Muscle layer of colon (tissue), 2 donors: ENCODE data around the gene TRPV4.

Source experiments
- H3K27ac ChIP-seq: one replicate; pipeline ENCODE4 v1.7.0; 2013; ENCODE audit warnings: low read depth, mild to moderate bottlenecking, low read length, moderate library complexity
- H3K27me3 ChIP-seq, 2 donors: one replicate each; pipeline ENCODE4 v1.7.0; 2013; ENCODE audit warnings: low read length in 2 of 2, mild to moderate bottlenecking in 2 of 2; ENCODE audit not compliant: insufficient read depth in 2 of 2, control insufficient read depth in 1 of 2
- H3K36me3 ChIP-seq: one replicate; pipeline ENCODE4 v1.7.0; 2013; ENCODE audit warnings: mild to moderate bottlenecking, low read length; ENCODE audit not compliant: insufficient read depth
- H3K4me1 ChIP-seq: one replicate; pipeline ENCODE4 v1.7.0; 2013; ENCODE audit warnings: mild to moderate bottlenecking, low read length; ENCODE audit not compliant: insufficient read depth
- H3K4me3 ChIP-seq, 2 donors: one replicate each; pipeline ENCODE4 v1.7.0; 2013; ENCODE audit warnings: low read length in 2 of 2, low read depth in 1 of 2, mild to moderate bottlenecking in 1 of 2, moderate library complexity in 1 of 2
- H3K9ac ChIP-seq: one replicate; pipeline ENCODE4 v1.7.0; 2013; ENCODE audit warnings: low read length
- H3K9me3 ChIP-seq: one replicate; pipeline ENCODE4 v1.7.0; 2013; ENCODE audit warnings: mild to moderate bottlenecking, low read length
- donor health status: abdominal sarcoma.
- donor health status: Adenocarcinoma of cecum.

The TRPV4 gene

GRCh38 chr12:109782326-109782703, 50.9 kb downstream of the TRPV4 start:
- Histone ChIP-seq H3K27ac (no peak overlapping the region), H3K4me1 (no peaks in the 10 kb centered on the region), H3K27me3 (no peaks in the 10 kb centered on the region), H3K36me3 (no peaks in the 10 kb centered on the region), H3K4me3 (no peak overlapping the region), H3K9me3 (no peaks in the 10 kb centered on the region), H3K9ac (no peak overlapping the region)

DNA sequence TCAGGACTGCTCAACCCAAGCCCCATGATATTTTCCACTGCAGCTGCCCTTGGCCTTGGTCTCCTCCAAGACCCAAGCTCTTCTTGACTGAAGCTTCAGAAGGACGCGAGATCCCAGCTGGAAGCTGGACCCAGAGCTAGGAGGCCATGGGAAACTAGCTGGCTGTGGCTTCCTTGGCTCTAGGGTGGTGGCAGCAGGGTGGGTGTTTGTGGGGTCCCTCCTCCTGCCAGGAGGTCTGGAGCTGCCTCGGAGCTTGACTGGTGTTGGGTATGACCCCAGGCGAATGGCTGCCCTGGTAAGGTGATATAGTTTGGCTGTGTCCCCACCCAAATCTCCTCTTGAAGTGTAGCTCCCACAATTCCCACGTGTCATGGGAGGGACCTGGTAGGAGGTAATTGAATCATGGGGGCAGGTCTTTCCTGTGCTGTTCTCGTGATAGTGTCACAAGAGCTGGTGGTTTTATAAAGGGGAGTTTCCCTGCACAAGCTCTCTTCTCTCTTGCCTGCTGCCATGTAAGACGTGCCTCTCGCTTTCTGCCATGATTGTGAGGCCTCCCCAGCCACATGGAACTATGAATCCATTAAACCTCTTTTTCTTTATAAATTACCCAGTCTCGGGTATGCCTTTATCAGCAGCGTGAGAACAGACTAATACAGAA, 51.4 kb downstream of the TRPV4 start:
- no peaks in the 10 kb centered on the region for H3K4me1 ChIP-seq
- H3K9ac ChIP-seq, result no peak overlapping the region
- H3K4me3 ChIP-seq, result no peak overlapping the region
- H3K36me3 ChIP-seq, result no peaks in the 10 kb centered on the region
- no peak overlapping the region for H3K27ac ChIP-seq
- no peaks in the 10 kb centered on the region for H3K9me3 ChIP-seq
- H3K27me3 ChIP-seq, result no peaks in the 10 kb centered on the region

GRCh38 chr12:109779382-109779781, 53.8 kb downstream of the TRPV4 start:
- H3K36me3 ChIP-seq, result no peaks in the 10 kb centered on the region
- H3K4me3 ChIP-seq, result no peak overlapping the region
- H3K27me3 ChIP-seq, result no peaks in the 10 kb centered on the region
- no peaks in the 10 kb centered on the region for H3K4me1 ChIP-seq
- no peak overlapping the region for H3K9ac ChIP-seq
- no peaks in the 10 kb centered on the region for H3K9me3 ChIP-seq
- no peak overlapping the region for H3K27ac ChIP-seq

DNA sequence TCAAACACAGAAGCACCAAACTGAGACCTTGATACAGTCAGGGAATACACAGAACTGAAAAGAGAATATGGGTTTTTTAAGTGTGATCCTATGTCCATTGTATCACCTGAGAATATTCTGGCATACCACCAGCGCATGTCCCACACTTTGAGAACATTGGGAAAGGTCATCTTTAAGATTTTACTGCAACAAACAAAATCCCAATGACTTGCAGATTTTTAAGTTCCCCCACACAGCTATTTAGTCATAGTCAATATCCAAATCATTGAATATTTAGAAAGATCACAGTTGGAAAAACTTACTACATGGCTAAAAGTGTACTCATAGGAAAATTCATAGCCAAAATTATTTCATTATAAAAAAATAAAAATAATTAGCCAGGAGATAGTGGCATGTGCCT, 54.5 kb downstream of the TRPV4 start:
- H3K9ac ChIP-seq, result no peak overlapping the region
- H3K27ac ChIP-seq, result no peak overlapping the region
- peaks cover 1% of the 10 kb centered on the region for H3K4me1 ChIP-seq
- no peaks in the 10 kb centered on the region for H3K27me3 ChIP-seq
- H3K4me3 ChIP-seq, result no peak overlapping the region
- no peaks in the 10 kb centered on the region for H3K9me3 ChIP-seq
- H3K36me3 ChIP-seq, result no peaks in the 10 kb centered on the region

GRCh38 chr12:109777544-109777943, 55.7 kb downstream of the TRPV4 start:
- Histone ChIP-seq H3K27me3 (no peaks in the 10 kb centered on the region), H3K27ac (no peak overlapping the region), H3K36me3 (no peaks in the 10 kb centered on the region), H3K4me3 (no peak overlapping the region), H3K4me1 (peaks cover 13% of the 10 kb centered on the region), H3K9me3 (no peaks in the 10 kb centered on the region), H3K9ac (no peak overlapping the region)

GRCh38 chr12:109776624-109777023, 56.6 kb downstream of the TRPV4 start:
- H3K27ac ChIP-seq, result no peak overlapping the region
- H3K36me3 ChIP-seq, result no peaks in the 10 kb centered on the region
- H3K27me3 ChIP-seq, result no peaks in the 10 kb centered on the region
- no peak overlapping the region for H3K4me3 ChIP-seq
- H3K9me3 ChIP-seq, result no peaks in the 10 kb centered on the region
- H3K9ac ChIP-seq, result no peak overlapping the region
- H3K4me1 ChIP-seq, result peaks cover 17% of the 10 kb centered on the region

DNA sequence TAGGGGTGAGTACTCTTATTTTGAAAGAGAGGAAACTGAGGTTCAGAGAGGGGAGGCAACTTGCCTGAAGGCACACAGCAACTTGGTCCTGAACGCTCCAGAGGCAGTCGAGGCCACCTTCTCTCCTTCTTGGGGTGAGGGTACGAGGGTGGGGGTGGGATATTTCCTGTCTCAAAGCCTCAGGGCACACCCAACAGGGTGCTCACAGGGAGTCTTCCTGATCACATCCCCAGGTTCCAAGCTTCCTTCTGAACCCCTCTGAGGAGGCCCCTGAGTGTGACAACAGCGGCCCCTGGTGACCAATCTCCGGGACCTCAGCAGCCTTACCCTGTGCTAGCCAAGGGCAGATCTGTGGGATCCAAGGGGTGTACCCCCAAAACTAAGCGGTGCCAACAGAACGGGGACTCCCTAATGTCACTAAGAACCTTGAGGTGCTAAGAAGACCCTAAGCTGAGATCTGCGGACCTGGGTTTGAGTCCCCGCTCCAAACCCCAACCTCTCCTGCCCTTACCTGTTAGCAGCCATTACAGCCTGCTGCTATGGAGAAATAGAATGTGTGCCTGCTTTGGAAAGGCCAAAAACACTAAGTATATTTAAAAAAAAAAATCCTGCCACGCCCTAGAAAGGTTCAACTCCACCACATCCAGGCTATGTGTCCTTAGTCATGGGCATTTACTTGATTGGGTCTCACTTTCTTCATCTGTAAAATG, 57.9 kb downstream of the TRPV4 start:
- Histone ChIP-seq H3K27me3 (no peaks in the 10 kb centered on the region), H3K27ac (no peak overlapping the region), H3K9ac (no peak overlapping the region), H3K4me3 (no peak overlapping the region), H3K9me3 (no peaks in the 10 kb centered on the region), H3K36me3 (no peaks in the 10 kb centered on the region), H3K4me1 (peaks cover 17% of the 10 kb centered on the region)

- Histone ChIP-seq H3K27ac (no peak overlapping the region), H3K4me1 (peaks cover 17% of the 10 kb centered on the region), H3K4me3 (peak overlapping the region in 1 of 2 donors; percentile 4), H3K36me3 (no peaks in the 10 kb centered on the region), H3K9me3 (no peaks in the 10 kb centered on the region), H3K9ac (no peak overlapping the region), H3K27me3 (no peaks in the 10 kb centered on the region)
Measured at GRCh38 chr12:109773384-109774011, 59.7 kb downstream of the TRPV4 start.

DNA sequence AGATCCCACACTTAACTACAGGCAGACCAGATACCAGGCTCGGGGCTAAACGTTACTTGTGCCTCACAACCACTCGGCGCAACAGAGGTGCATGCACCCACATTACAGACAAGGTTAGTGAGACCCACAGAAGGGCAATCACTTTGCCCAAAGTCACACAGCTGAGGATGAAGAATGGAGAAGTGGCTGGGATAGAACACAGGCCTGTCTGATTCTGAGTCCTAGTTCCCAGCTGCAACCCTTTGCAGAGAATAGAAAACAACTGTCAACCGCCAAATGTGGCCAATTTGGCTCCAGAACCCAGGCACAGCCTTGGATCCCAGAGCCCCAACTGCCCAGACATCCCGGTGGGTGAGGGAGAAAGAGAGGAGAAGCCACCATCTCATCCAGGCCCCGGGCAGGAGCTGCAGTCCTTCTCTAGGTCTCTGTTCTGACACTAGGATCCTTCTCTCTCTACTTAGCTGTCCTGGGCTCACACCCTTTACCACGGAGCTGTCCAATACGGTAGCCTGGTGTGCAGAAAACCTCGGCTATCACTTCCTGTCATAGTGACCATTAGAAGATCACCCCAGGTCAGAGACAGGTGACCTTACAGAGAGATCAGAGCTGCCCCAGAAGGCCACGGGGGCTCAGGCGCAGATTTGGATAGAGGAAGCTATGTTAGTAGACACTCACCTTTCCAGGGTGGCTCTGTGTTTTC, 60.4 kb downstream of the TRPV4 start:
- no peak overlapping the region for H3K9ac ChIP-seq
- H3K9me3 ChIP-seq, result no peaks in the 10 kb centered on the region
- H3K36me3 ChIP-seq, result no peaks in the 10 kb centered on the region
- H3K4me3 ChIP-seq, result peak overlapping the region in 1 of 2 donors; percentile 4
- H3K27ac ChIP-seq, result no peak overlapping the region
- H3K4me1 ChIP-seq, result peaks cover 17% of the 10 kb centered on the region
- H3K27me3 ChIP-seq, result no peaks in the 10 kb centered on the region

- Histone ChIP-seq H3K4me1 (peaks cover 17% of the 10 kb centered on the region), H3K36me3 (no peaks in the 10 kb centered on the region), H3K27ac (no peak overlapping the region), H3K27me3 (no peaks in the 10 kb centered on the region), H3K4me3 (no peak overlapping the region), H3K9ac (no peak overlapping the region), H3K9me3 (no peaks in the 10 kb centered on the region)
Measured at GRCh38 chr12:109771746-109772621, 61.2 kb downstream of the TRPV4 start.
